HG03175 (cell line): ENCODE data around the gene MATCAP1.

Experiments used
- ATAC-seq: cut with Tn5 transposase; IDR thresholded peaks from one replicate; pipeline ENCODE4 v1.9.1; 2021; ENCODE audit warnings: mild to moderate bottlenecking, moderate library complexity; ENCODE audit not compliant: unreplicated experiment

MATCAP1 gene

GRCh38 chr16:67144943-67145342, 38.8 kb downstream of the MATCAP1 start:
- ATAC-seq = no peak

DNA sequence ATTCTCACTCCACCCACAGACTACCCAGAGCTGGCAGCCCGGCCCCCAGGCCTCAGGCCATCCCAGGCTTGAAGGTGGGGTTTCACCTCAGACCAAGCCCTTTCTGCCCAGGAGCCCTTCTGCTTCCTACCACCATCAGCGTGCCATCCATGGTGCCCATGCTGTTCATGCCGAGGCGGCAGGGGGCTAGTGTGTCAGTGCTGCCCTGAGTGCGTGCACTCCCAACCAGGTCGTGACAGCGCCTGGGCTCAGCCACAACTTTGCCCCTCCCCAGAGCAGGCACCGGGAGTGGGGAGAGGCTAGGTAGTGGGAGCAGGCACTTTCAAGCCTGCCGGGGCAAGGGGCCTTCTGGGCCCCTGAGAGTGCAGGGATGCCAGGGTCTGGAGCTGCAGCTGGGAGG, 41.4 kb downstream of the MATCAP1 start:
- no peak for ATAC-seq

DNA sequence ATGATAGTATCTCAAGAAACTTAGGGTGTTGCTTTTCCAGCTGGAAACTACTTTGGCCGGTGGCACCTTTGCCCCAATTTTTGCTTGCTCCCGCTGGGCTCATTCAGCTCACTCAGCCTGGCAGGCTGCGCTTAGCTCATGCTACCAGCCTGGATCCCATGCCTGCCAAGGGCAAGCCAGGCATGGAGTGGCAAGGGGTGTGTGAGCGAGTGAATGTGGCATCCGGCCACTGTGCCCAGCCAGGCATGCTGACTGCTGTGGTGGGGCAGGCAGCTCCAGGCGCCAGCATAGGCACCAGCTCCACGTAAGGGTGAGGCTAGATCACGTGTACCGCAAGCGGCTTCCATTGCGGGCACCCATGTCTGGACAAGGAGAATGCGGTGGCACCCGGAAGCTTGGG, 42.4 kb downstream of the MATCAP1 start:
- no peak for ATAC-seq

DNA sequence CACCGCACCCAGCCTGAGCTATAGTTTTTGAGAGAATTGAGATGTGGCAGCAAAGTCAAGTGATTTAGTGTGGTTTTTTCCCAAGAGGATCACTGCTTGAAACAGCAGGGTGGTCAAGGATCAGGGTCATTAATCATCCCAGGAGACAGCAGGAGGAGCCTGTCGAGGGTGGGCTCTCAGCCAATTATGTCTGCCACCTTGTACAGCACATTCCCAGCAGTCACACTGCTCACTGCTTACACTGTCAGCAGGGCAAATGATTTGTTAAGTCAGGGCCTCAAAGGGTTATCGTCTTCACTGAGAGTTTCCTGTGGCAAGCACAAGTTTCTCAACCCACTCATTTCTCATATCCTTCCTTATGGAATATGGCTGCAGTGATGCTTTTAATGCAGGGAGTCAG, 46.2 kb downstream of the MATCAP1 start:
- no peak for ATAC-seq

DNA sequence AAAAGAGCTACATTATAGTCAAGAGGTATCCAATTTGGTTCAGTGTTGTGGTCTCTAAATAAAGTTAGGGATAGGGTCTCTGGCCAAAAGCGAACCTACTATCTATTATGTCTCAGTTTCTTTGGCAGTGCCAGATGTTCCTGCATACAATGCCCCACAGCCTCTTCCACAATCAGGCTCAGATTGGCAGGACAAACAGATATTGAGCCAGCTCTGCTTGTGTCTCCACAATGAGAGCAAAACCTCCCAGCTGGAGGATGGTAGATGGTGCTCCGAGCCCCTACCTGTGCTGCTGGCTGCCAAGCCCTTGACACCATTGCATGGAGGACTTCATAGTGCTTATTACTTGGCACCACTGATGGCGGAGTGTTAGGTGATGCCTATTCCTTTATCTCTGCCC, 54.3 kb downstream of the MATCAP1 start:
- ATAC-seq = no peak

DNA sequence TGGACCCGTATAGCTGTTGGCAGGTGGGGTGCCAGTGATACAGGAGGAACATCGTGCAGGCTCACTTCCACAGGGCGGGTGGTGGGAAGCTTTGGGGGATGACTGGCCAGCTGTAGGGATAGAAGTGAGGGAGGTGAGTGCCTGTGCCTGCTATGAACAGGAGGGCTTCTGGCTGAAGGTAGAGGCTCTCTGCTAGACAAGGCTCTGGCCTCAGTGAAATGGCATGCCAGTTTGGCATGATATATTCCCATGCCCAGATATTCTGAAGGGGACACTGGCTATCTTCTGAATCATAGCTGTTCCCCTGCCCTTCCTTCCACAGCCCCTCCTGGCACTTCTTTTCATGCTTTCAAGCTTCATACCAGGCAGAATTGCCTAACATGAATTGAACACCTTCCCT, 54.9 kb downstream of the MATCAP1 start:
- ATAC-seq = no peak

GRCh38 chr16:67128417-67128816, 55.3 kb downstream of the MATCAP1 start:
- no peak for ATAC-seq
